Astrocyte of the hippocampus (primary cell): ENCODE data around the gene MKLN1.
"Not testable (repeated sequence)": the region's sequence is repeated elsewhere in the genome, so short reads cannot be mapped to it uniquely, and the experiment has no call there.

Source experiments
- DNase-seq: peaks from one replicate; pipeline ENCODE4 v3.0.0; 2011; ENCODE audit warnings: low read depth, low spot score

Gene MKLN1

DNA sequence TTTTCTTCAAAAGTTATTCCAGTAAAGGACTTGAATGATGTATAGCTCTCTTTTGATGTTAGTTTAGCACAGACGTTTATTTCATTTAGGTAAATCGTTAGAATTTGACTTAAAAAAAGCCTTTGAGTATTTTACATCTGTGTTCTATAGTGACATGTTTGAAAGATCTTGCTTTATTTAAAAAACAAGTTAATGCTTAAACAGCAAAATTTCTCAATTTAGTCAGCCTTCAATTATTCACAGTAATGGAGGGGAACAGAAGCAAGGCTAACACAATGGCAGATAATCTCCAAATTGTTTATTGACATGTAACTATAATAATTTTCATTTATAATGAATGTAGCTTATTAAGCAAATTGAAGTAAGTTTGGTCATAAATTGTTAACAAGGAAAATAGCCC lies 63.5 kb downstream of the MKLN1 start:
- DNase-seq, result no peak

DNA sequence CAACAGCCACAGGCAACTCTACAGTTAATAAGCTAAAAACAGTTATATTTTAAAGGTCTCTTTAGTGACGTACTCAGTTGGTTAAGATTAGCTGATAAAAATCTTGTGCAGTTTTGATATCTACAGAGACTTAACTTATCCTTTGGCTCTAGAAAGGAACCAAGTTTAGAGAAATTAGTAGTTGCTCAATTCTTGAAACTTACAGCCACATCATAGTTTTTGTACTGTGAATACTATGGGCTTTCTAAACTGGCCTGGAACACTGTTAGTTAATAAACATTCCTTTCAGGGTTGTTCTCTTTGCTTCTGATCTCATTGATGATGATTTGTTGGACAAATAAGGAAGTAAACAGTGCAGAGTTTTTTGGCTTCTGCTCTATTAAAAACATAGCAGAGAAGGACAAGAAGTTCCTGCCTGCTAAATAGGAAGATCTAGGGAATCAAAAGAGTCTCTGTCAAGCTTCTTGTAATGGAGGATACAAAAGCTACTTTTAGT lies 73.1 kb downstream of the MKLN1 start:
- peak; percentile 33 for DNase-seq

DNA sequence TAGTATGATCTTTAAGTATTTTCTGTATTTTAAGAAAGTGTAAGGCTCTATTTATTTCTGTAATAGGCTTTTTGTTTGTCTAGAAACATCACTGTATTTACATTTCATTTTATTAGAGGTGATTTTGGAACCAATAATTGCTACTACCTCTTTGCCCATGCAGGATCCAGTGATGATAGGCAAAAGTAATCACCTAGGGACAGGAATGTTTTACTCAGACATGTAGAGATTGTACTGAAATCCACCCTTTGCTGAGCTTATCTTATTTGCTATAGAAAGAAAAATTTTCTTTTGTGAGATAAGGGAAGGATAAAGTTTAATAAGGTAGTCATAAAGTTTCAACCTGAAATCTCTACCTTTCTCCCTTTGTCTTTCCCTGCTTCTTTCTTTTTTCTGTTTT lies 73.5 kb downstream of the MKLN1 start:
- no peak for DNase-seq

DNA sequence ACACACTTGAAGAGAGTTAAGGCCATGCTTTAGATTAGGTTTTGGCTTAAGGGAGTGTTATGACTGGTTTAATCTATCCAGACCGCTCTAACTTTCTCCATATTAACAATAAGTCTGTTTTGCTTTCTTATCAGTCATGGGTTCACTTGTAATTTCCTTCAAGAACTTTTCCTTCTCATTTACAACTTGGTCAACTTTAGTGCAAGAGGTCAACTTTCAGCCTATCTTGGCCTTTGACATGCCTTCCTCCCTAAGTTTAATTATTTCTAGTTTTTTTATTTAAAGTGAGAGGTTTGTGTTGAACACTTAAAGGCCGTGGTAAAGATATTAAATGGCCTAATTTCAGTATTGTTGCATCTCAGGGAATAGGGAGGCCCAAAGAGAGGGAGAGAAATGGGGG lies 75.6 kb downstream of the MKLN1 start:
- no peak for DNase-seq

DNA sequence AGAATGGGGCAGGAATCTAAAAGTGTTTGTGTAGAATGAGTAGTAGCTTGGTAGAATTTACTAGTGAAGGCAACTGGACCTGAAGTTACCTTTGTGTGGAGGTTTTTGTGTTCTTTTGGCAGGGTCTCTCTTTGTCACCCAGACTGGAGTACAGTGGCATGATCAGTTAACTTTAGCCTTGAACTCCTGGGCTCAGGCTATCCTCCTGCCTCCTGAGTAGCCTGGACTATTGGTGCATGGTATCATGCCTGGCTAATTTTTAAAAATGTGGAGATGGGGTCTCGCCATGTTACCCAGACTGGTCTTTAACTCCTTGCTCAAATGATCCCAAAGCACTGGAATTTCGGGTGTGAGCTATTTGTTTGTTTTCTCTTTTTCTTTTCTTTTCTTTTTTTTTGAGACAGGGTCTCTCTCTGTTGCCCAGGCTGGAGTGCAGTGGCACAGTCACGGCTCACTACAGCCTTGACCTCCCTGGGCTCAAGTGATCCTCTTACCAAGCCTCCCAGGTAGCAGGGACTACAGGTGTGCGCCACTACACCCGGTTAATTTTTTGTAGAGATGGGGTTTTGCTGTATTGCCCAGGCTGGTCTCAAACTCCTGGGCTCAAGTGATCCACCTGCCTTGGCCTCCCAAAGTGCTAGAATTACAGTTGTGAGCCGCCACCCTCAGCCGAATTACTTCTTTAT lies 76.7 kb downstream of the MKLN1 start:
- no peak for DNase-seq

DNA sequence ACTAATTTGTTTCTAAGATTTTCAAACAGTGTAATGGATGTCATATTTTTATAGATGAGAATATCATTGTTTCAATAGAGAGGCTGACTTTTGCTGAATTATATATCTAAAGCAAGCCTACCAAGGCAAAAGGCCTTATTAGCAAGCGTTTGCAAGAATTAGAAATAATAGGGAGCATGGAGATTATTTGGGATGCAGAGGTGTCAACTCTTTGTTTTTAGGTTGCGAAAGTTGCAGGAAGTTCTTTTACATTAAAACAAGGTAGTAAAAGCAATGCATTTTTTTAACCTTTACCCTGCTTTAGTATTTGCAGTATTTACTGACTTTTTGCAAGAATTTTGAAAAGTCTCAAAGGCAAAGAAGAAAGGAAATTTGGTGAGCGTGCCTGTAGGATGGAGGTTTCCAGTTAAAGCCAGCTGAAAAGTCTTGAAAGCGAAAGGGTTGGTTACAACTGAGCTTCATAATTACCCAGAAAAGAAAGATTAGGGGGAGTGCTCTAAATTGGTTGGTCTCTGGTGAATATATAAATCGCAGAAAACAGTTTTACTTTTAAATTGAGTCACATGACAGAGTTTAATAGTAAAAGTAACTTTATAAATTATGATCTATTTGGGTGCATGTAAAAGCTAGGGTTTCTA lies 81.6 kb downstream of the MKLN1 start:
- DNase-seq, result no peak

DNA sequence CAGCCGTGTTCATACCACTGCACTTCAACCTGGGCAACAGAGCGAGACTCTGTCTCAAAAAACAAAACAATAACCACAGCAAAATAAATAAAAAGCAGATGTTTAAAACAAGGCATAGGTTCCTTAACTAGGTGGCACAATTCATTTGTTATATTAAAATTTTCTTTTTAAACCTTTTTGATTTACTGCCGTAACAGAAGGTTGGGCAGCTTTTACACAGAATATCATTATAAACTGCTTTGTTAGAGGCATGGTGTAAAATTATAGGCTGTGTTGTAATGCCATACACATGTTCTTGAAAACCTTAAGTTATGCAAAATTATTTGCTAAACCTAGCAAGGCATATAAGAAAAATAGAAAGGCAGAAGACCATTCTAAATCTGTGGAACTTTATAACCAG lies 84.4 kb downstream of the MKLN1 start:
- DNase-seq, result no peak

DNA sequence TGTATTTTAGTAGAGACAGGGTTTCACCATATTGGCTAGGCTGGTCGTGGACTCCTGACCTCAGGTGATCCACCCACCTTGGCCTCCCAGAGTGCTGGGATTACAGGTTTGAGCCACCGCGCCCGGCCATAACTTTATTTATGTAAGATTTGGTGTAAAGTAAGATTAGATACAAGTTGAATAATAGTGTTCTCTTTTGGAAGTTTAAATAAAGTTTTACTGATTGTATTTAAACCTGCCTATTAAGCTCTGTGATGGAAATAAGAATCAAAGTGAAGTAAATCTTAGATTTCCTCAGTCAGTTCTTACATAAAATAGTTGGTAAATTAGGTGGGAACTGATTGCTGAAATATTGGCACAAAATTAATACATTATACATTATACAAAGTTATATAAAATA lies 86.0 kb downstream of the MKLN1 start:
- no peak for DNase-seq

DNA sequence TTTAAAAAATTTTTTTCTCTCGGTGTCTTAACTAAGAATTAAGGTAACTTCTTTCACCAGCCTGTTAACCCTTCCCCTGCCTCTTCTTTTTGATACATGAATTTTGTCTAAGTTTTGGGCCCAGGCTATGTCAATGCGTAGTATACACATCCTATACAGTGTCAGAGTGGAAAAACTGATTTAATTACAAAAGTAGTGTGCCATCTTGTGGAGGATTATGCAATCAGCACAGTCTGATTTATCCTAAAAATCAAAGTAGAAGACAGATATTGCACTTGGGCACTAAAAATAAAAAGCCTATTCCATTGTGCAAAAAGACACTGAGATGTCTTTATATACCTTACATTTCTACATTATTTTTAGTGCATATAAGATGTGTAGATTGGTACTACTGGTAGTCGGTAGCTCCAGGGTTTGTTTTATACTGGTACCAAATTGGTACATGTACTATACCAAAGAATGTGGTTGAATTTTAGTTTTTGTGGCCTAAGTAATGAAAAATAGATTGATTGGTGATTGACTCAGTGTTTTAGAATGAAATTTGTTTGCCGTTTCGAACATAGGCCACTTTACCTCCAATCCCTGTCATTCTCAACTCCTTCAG lies 96.6 kb downstream of the MKLN1 start:
- peak; percentile 45 for DNase-seq

DNA sequence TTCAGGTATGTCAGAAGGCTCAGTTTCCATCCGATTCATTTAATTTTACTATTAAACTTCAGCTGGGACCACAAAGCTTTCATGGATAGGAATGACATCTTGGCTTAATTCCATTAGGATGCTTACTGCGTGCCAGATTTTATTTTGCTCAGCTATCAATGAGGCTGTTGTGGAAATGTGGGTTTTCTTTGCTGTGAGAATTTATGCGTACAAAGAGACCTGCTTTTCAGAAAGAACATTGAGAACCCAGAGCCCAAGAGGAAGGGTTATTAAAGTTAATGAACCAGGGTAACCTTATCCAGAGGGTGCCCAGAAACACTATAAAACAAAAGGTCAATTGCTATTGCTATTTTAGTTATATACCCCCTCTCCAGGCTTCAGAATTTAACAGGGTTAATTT lies 98.3 kb downstream of the MKLN1 start:
- DNase-seq, result peak; percentile 77

DNA sequence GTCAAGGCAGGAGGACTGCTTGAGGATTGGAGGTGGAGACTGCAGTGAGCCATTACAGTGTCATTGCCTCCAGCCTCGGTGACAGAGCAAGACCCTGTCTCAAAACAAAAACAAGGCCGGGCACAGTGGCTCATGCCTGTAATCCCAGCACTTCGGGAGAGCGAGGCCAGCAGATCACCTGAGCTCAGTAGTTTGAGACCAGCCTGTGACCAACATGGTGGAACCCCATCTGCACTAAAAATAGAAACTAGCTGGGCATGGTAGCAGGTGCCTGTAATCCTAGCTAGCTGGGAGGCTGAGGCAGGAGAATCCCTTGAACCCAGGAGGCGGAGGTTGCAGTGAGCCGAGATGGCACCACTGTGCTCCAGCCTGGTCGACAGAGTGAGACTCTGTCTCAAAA lies 103.2 kb downstream of the MKLN1 start:
- not testable (repeated sequence) for DNase-seq

DNA sequence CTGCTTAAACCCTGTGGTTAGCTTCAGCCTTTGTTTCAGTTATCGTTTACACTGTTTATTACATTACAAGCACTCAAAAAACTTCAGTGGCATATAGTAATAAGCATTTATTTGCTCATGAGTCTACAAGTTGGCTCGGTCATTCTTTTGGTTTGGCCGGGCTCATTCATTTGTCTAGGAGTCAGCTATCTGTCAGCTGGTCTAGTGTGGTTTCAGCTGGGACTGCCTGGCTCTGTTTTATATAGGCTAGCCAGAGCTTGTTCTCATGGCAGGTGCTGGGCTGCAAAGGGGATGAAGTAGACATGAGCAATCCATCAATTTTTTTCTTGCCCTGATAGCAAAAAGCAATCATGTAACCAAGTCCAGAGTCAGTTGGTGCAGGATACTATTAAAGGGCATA lies 103.6 kb downstream of the MKLN1 start:
- DNase-seq, result peak; percentile 92

DNA sequence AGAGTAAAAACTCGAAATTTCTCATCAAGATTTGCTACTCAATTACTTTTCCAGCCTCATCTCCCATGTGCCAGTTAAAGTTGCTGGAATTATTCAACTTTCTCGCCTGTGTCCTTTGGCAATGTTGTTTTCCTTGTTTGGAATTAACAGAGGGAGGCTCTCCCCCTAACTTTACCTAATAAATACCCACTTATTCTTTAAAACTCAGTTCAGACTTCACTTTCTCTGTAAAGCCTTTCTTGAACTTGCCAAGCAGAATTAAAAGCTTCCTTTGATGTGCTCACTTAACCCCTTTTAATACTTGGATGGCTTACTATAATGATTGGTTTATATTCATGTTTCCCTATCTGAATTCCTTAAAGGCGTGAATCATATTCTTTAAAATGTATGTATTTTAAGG lies 104.1 kb downstream of the MKLN1 start:
- DNase-seq, result no peak

DNA sequence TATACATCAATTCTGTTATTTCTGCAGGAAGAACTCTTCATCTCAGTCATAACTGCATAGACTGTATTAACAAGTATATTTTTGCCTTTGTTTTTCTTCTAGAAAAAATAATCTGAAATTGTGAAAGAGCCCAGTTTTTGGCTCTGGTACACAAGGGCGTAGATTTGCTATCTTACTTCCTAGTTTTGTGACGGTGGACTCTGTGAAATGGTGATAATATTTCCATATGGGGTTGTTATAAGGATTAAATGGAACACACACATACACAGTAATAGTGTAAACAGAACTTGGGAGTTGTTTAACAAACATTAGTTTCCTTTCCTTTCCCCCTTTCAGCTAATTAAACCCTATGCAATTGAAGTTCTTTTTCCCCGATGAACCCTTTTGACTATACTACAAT lies 108.7 kb downstream of the MKLN1 start:
- no peak for DNase-seq

DNA sequence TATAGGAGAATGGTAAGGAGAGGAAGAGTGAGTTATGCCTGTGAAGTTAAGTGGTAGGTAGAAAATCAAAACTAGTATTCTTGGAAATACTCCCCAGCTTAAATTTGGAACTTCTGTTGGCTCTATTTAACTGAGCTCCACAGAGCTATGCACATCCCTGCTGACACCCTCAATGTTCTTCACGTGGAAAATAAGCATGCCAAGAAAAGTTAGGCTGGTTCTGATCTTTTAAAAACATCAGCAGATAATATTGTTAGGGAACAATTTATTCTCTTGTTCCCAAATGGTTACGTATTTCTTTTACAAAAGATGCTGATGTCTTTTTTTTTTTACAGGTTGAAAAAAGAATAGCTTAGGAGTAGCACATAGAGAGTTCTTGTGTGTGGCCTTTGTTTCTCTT lies 111.3 kb downstream of the MKLN1 start:
- DNase-seq, result no peak

DNA sequence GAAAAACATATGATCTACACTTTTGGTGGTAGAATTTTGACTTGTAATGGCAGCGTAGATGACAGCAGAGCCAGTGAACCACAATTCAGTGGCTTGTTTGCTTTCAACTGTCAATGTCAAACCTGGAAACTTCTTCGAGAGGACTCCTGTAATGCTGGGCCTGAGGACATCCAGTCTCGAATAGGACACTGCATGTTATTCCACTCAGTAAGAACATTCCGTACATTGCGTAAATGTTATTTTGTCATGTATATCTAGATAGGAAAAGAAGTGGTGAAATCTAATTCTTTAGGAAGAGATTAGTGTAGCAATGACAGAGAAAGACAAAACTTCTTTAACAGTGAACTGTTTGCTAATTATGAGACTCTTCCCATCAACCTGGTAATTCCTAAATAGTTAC lies 115.8 kb downstream of the MKLN1 start:
- DNase-seq, result no peak

DNA sequence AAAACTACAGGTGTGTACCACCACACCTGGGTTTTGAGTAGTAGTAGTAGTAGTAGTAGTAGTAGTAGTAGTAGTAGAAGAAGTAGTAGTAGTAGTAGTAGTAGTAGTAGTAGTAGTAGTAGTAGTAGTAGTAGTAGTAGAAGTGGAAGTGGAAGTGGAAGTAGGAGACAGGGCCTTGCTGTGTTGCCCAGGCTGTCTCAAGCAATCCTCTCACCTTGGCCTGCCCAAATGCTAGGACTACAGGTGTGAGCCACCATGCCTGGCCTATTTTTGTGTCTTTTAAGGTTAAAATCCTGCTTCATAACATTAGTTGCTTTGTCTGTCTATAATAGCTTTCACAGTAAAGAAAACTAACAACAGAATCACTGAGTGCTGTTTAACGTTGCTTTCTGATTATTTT lies 117.0 kb downstream of the MKLN1 start:
- DNase-seq, result no peak

DNA sequence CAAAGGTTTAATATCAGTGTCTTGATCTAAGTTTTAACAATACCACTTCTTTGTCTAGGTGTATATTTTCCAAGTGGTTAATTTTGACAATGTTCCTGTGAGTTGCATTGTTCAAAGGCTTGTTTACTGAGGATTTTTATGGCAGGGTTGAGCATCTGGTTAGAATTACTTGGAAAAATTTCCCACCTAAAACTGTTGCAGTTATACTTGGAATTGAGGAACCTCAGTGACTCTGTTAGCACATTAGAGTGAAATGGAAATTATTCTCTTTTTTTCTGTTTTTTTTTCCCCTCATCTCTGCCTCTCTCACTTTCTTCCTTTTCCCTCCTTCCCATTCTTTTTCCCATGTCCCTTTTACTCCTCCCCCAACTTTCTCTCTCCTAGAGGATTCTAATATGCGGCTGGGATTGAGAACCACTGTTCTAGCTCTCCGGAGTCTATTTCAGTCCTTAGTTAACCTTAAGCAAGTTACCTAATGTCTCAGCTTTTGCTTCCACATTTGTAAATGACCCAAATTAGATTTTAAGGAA lies 121.8 kb downstream of the MKLN1 start:
- DNase-seq, result no peak

DNA sequence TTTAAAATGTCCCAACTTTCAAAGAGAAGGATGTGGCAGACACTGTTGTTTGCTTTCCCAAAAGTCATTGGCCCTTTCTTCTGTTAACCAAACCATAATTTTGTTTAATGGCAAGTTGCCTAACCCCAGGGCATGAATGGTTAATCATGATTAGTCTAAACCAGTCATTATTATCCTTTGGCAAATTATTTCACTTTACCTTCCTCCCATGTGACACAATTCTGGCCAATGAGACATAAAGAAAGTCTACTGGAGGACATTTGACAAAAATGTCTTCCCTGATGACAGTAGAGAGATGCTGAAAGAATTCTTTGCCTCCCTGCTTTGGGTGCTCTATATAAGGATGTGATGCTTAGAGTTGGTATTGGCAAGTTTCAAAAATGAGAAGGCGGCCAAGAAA lies 126.8 kb downstream of the MKLN1 start:
- no peak for DNase-seq

DNA sequence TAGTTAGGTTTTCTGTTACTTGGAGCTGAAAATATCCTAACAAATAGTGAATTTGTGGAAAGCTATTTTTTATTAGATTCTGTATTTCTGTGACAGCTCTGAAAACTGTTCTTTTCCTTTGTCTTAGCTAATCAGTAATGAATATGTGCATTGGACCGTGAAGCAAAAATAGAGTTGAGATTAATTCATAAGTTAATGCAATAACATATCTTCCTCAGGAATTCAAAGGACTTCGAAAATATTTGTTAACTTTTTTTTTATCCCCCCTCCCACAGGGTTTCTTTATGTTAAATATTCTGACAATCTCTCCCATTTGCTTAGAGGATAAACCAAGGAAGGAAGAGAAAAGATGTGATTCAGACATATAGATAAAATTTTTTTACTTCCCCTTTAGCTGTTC lies 127.3 kb downstream of the MKLN1 start:
- no peak for DNase-seq

DNA sequence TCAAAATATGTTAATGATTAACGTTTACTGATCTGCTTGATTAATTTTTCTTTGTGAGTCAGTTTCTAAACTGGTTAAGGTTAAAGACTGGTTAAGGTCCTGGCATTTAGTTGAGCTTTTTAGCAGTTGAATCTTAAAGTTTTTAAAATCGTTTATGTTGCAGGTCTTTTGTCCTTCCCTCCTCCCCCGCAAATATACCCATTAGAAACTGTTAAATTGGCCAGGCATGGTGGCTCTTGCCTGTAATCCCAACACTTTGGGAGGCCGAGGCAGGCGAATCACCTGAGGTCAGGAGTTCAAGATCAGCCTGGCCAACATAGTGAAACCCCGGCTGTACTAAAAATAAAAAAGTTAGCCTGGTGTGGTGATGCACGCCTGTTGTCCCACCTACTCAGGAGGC lies 127.9 kb downstream of the MKLN1 start:
- no peak for DNase-seq

DNA sequence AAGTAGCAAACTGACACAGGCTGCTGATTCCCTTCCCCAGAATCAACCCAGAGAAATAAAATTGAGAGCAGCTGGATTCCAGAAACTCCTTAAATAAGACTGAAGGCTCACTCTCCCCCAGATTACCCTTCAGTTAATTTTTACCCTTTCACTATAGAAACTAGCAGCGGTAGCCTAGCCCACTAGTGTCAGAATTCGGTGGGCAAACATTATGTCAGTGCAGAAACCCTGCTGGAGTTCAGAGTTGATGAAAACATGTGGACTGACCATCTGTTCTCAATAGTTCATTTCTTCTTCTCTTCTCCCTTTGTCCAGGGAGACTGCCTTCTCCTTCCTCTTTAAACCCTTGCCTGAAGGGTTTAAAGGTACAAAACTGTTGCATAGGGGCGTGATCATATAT lies 128.7 kb downstream of the MKLN1 start:
- no peak for DNase-seq

DNA sequence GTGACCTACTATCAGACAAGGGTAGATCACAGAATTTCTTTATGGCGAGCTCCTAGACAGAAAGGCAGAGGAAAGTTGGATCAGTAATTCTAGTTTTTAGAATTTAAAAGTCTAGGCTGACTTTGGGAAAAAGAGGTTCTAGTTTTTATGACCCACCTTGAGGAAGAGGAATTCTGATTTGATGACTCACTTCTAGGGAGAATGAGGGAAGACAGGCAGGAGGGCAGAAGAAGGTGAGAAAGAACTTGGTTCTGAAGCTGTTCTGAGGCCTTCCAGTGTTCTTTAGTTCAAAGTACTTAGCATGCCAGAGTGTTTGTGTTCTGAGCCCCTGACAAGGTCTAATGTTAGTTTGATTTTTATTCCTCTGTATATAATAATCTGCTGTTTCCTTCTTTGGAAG lies 131.6 kb downstream of the MKLN1 start:
- DNase-seq, result peak; percentile 6
